Measurements from ENCODE around the gene C2CD2L. TPM values are rescaled to one million over a fixed set of nuclear protein-coding genes. Genes with fewer than 3 reads are reported as not detected.
A peak's percentile ranks its signal among the peaks of the same experiment; 100 is the strongest.

The C2CD2L gene
- polyA plus RNA-seq, 3 donors: 3.8 to 60.2 (median 6.4) TPM

DNA sequence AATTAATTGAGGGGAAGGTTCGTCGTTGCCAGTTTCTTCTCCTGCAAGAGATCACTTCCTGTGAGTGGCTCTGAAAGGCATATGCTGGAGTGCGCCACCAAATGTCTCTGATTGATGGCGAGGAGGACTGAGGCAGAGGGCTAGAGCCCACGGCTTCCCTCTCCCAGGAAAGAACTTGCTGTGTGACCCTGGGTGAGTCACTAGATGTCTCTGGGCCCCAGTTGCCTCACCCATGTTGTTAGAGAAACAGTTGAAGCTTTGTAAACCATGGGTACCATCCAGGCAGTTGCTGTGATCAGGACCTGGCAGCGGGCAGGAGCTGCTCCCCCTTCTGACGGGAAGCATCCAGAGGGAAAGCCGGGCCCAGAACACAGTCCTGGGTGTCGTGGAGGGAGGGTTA, 44.9 kb downstream of the C2CD2L start:
- Histone ChIP-seq H3K4me3 (replicated peaks in 1 of 3; ENCODE audit: low read depth in 2 of 3, low read length in 3 of 3) (no peak overlapping the region), H3K9me3 (replicated peaks in 1 of 2; ENCODE audit: control insufficient read depth in 1 of 2, insufficient read depth in 1 of 2, low read length in 2 of 2) (peaks cover 0 to 11% of the 10 kb centered on the region in 2 donors), H3K27me3 (ENCODE audit: control insufficient read depth in 2 of 2, insufficient read depth in 2 of 2, low read length in 2 of 2) (peaks cover 35 to 43% of the 10 kb centered on the region in 2 donors), H4K20me1 (ENCODE audit: insufficient read depth, low read length) (no peaks in the 10 kb centered on the region), H3K79me2 (ENCODE audit: insufficient read depth, low read length) (no peaks in the 10 kb centered on the region), H2AFZ (ENCODE audit: insufficient read depth, low read depth, low read length, poor library complexity, severe bottlenecking) (no peak overlapping the region), H3K9ac (ENCODE audit: insufficient read depth, low read length, poor library complexity, severe bottlenecking) (no peak overlapping the region), H3K4me2 (replicated peaks; ENCODE audit: extremely low read depth, low read length, poor library complexity, severe bottlenecking) (no peak overlapping the region), H3K4me1 (ENCODE audit: control insufficient read depth in 1 of 2, insufficient read depth in 2 of 2, low read length in 2 of 2) (peaks cover 12 to 18% of the 10 kb centered on the region in 2 donors), H3K27ac (ENCODE audit: low read depth in 1 of 2, low read length in 2 of 2) (no peak overlapping the region), H3K36me3 (replicated peaks in 1 of 2; ENCODE audit: control insufficient read depth in 1 of 2, insufficient read depth in 2 of 2, low read length in 2 of 2) (no peaks in the 10 kb centered on the region)
- Mint-ChIP-seq H3K27ac (peak overlapping the region in 1 of 7 donors; percentile 15), H3K36me3 (peaks cover 0 to 5% of the 10 kb centered on the region in 2 donors), H3K4me3 (no peak overlapping the region), H3K9me3 (peaks cover 0 to 20% (median 0%) of the 10 kb centered on the region in 7 donors), H3K27me3 (ENCODE audit: low read depth in 3 of 3) (peaks cover 62 to 81% (median 72%) of the 10 kb centered on the region in 3 donors), H3K4me1 (peaks cover 27% of the 10 kb centered on the region)
- TF ChIP-seq, protein P1, sequence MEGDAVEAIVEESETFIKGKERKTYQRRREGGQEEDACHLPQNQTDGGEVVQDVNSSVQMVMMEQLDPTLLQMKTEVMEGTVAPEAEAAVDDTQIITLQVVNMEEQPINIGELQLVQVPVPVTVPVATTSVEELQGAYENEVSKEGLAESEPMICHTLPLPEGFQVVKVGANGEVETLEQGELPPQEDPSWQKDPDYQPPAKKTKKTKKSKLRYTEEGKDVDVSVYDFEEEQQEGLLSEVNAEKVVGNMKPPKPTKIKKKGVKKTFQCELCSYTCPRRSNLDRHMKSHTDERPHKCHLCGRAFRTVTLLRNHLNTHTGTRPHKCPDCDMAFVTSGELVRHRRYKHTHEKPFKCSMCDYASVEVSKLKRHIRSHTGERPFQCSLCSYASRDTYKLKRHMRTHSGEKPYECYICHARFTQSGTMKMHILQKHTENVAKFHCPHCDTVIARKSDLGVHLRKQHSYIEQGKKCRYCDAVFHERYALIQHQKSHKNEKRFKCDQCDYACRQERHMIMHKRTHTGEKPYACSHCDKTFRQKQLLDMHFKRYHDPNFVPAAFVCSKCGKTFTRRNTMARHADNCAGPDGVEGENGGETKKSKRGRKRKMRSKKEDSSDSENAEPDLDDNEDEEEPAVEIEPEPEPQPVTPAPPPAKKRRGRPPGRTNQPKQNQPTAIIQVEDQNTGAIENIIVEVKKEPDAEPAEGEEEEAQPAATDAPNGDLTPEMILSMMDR (IDR thresholded peaks at IDR 0.05): no peak
- DNase-seq: no peak
- intact Hi-C loops (cut with micrococcal nuclease): no loop called here
- 69% methylated on average over 4 of the region's 9 CpGs for WGBS (ENCODE audit: insufficient coverage)

DNA sequence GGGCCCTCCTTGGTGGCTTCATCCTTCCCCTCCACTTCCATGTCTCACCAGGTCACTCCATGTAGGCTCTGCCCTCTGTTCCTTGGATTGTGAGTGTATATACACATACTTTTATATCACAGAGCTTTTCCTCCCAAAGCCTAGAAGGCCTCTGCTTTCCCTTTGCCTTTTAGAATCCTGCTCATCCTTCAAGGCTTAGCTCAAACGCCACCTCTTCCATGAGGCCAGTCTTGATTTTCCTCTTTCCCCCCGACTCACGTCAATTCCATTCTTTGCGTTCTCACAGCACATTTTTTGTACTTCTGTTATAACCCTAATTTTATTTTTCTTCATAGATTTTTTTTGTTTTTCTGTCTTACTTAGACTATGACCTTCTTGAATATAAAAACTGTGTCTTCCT, 45.5 kb downstream of the C2CD2L start:
- no peak overlapping the region for H2AFZ ChIP-seq (ENCODE audit: insufficient read depth, low read depth, low read length, poor library complexity, severe bottlenecking)
- peaks cover 0 to 11% of the 10 kb centered on the region in 2 donors for H3K9me3 ChIP-seq (replicated peaks in 1 of 2; ENCODE audit: control insufficient read depth in 1 of 2, insufficient read depth in 1 of 2, low read length in 2 of 2)
- TF ChIP-seq, protein P1 (IDR thresholded peaks at IDR 0.05): no peak
- WGBS (ENCODE audit: insufficient coverage): 80% methylated on average over 1 of the region's 4 CpGs
- intact Hi-C loops (cut with micrococcal nuclease): no loop called here
- no peak overlapping the region for H3K4me2 ChIP-seq (replicated peaks; ENCODE audit: extremely low read depth, low read length, poor library complexity, severe bottlenecking)
- H3K79me2 ChIP-seq (ENCODE audit: insufficient read depth, low read length): no peaks in the 10 kb centered on the region
- no peak for DNase-seq
- H3K4me1 Mint-ChIP-seq: peaks cover 27% of the 10 kb centered on the region
- H3K4me1 ChIP-seq (ENCODE audit: control insufficient read depth in 1 of 2, insufficient read depth in 2 of 2, low read length in 2 of 2): peaks cover 12 to 18% of the 10 kb centered on the region in 2 donors
- no peak overlapping the region for H3K4me3 ChIP-seq (replicated peaks in 1 of 3; ENCODE audit: low read depth in 2 of 3, low read length in 3 of 3)
- H3K27me3 Mint-ChIP-seq (ENCODE audit: low read depth in 3 of 3): peaks cover 56 to 75% (median 68%) of the 10 kb centered on the region in 3 donors
- no peak overlapping the region for H3K9ac ChIP-seq (ENCODE audit: insufficient read depth, low read length, poor library complexity, severe bottlenecking)
- H3K36me3 ChIP-seq (replicated peaks in 1 of 2; ENCODE audit: control insufficient read depth in 1 of 2, insufficient read depth in 2 of 2, low read length in 2 of 2): no peaks in the 10 kb centered on the region
- H3K27me3 ChIP-seq (ENCODE audit: control insufficient read depth in 2 of 2, insufficient read depth in 2 of 2, low read length in 2 of 2): peaks cover 32 to 40% of the 10 kb centered on the region in 2 donors
- peaks cover 0 to 22% (median 0%) of the 10 kb centered on the region in 7 donors for H3K9me3 Mint-ChIP-seq
- peak overlapping the region in 1 of 2 donors; percentile 35 for H3K4me3 Mint-ChIP-seq
- H3K27ac Mint-ChIP-seq: no peak overlapping the region
- H4K20me1 ChIP-seq (ENCODE audit: insufficient read depth, low read length): no peaks in the 10 kb centered on the region
- no peak overlapping the region for H3K27ac ChIP-seq (ENCODE audit: low read depth in 1 of 2, low read length in 2 of 2)
- H3K36me3 Mint-ChIP-seq: peaks cover 0 to 2% of the 10 kb centered on the region in 2 donors
